ENCODE results near the gene TBC1D30.

The TBC1D30 gene

GRCh38 chr12:64911912-64912311, 87.5 kb downstream of the TBC1D30 start:
- no peak for TF ChIP-seq ZFP30 (CRISPR knock-in tag; IDR thresholded peaks at IDR 0.05)
- no peak for TF ChIP-seq ZNF8 (CRISPR knock-in tag; IDR thresholded peaks at IDR 0.05)
- no peak for TF ChIP-seq CSDC2 (CRISPR knock-in tag; IDR thresholded peaks at IDR 0.05)
- no peak for TF ChIP-seq SNAI2 (CRISPR knock-in tag; IDR thresholded peaks at IDR 0.05)
- no peak for TF ChIP-seq CSRNP3 (CRISPR knock-in tag; IDR thresholded peaks at IDR 0.05)
- no peak for TF ChIP-seq ISL1 (CRISPR knock-in tag; IDR thresholded peaks at IDR 0.05)
- TF ChIP-seq ZFP3 (CRISPR knock-in tag; IDR thresholded peaks at IDR 0.05), result no peak
- TF ChIP-seq PPARA (CRISPR knock-in tag; IDR thresholded peaks at IDR 0.05; ENCODE audit: borderline replicate concordance), result no peak
- TF ChIP-seq POU6F1 (CRISPR knock-in tag; IDR thresholded peaks at IDR 0.05; ENCODE audit: borderline replicate concordance, low read depth), result no peak
- TF ChIP-seq RARB (CRISPR knock-in tag; IDR thresholded peaks at IDR 0.05), result no peak
- no peak for TF ChIP-seq GLIS3 (CRISPR knock-in tag; IDR thresholded peaks at IDR 0.05)
- TF ChIP-seq BACH2 (CRISPR knock-in tag; IDR thresholded peaks at IDR 0.05; ENCODE audit: borderline replicate concordance), result no peak
- TF ChIP-seq TOX (CRISPR knock-in tag; IDR thresholded peaks at IDR 0.05; ENCODE audit: borderline replicate concordance), result no peak
- no peak for TF ChIP-seq CREB5 (CRISPR knock-in tag; IDR thresholded peaks at IDR 0.05; ENCODE audit: low read depth)
- TF ChIP-seq ZNF70 (CRISPR knock-in tag; IDR thresholded peaks at IDR 0.05), result no peak
- TF ChIP-seq TSHZ2 (CRISPR knock-in tag; IDR thresholded peaks at IDR 0.05), result no peak
- TF ChIP-seq ZC3H10 (CRISPR knock-in tag; IDR thresholded peaks at IDR 0.05), result no peak
- no peak for TF ChIP-seq ARNTL (CRISPR knock-in tag; IDR thresholded peaks at IDR 0.05; ENCODE audit: borderline replicate concordance, low read depth)
- TF ChIP-seq TCF4 (CRISPR knock-in tag; IDR thresholded peaks at IDR 0.05; ENCODE audit: borderline replicate concordance), result no peak
- TF ChIP-seq PATZ1 (CRISPR knock-in tag; IDR thresholded peaks at IDR 0.05; ENCODE audit: borderline replicate concordance), result no peak
- ATAC-seq, result no peak

- no peak for ATAC-seq
Observed at GRCh38 chr12:64912516-64913255, 88.2 kb downstream of the TBC1D30 start.

More at GRCh38 chr12:64912516-64913255, 88.2 kb downstream of the TBC1D30 start:
- TF ChIP-seq TCF4 (CRISPR knock-in tag; IDR thresholded peaks at IDR 0.05; ENCODE audit: borderline replicate concordance) (no peak), SNAI2 (CRISPR knock-in tag; IDR thresholded peaks at IDR 0.05) (no peak), CREB5 (CRISPR knock-in tag; IDR thresholded peaks at IDR 0.05; ENCODE audit: low read depth) (no peak), ZC3H10 (CRISPR knock-in tag; IDR thresholded peaks at IDR 0.05) (no peak), ARNTL (CRISPR knock-in tag; IDR thresholded peaks at IDR 0.05; ENCODE audit: borderline replicate concordance, low read depth) (no peak), ZFP3 (CRISPR knock-in tag; IDR thresholded peaks at IDR 0.05) (no peak), ESRRG (CRISPR knock-in tag; IDR thresholded peaks at IDR 0.05) (no peak), RARB (CRISPR knock-in tag; IDR thresholded peaks at IDR 0.05) (no peak), BACH2 (CRISPR knock-in tag; IDR thresholded peaks at IDR 0.05; ENCODE audit: borderline replicate concordance) (no peak), POU6F1 (CRISPR knock-in tag; IDR thresholded peaks at IDR 0.05; ENCODE audit: borderline replicate concordance, low read depth) (no peak)
